WTC11 (cell line): ENCODE results near the gene HEPACAM. TPM values are rescaled to one million over a fixed set of nuclear protein-coding genes. Genes with fewer than 3 reads are reported as not detected.

Experiments
- ATAC-seq: fragments of 200-7000 bp; cut with Tn5 transposase; 2 replicates; pipeline ENCODE4 v1.10.0; 2021; ENCODE audit warnings: mild to moderate bottlenecking, moderate library complexity
- CTCF ChIA-PET: fragments of 300-600 bp; sonication (Branson Sonifier 250); formaldehyde crosslinking; loops from one replicate; lab custom pipeline; 2021; ENCODE audit warnings: antibody characterized with exemption; lab: Charles Lee
- POLR2A ChIA-PET: fragments of 350-600 bp; sonication (Branson Sonifier 250); formaldehyde crosslinking; loops from one replicate; lab custom pipeline; 2021; ENCODE audit warnings: antibody characterized with exemption; lab: Charles Lee
- DNase-seq: peaks from one replicate; pipeline ENCODE4 v3.0.0; 2021; ENCODE audit warnings: low spot score
- H3K27ac Mint-ChIP-seq: 2 replicates; pipeline ENCODE4 v1.8.0; 2021; ENCODE audit warnings: mixed read lengths
- H3K27me3 Mint-ChIP-seq: 2 replicates; pipeline ENCODE4 v1.8.0; 2021; ENCODE audit warnings: low read depth, mild to moderate bottlenecking, moderate library complexity, mixed read lengths
- H3K36me3 Mint-ChIP-seq: 2 replicates; pipeline ENCODE4 v1.8.0; 2021; ENCODE audit warnings: mixed read lengths
- H3K4me1 Mint-ChIP-seq: 2 replicates; pipeline ENCODE4 v1.8.0; 2022; ENCODE audit warnings: mixed read lengths
- H3K4me3 Mint-ChIP-seq: 2 replicates; pipeline ENCODE4 v1.8.0; 2021; ENCODE audit warnings: mild to moderate bottlenecking, moderate library complexity, mixed read lengths
- H3K9me3 Mint-ChIP-seq: 2 replicates; pipeline ENCODE4 v1.8.0; 2021; ENCODE audit warnings: mixed read lengths
- CREM ChIP-seq: sonication (generic); formaldehyde crosslinking; IDR thresholded peaks from 2 replicates; pipeline ENCODE4 v1.8.1; 2022; ENCODE audit warnings: mild to moderate bottlenecking, missing genetic modification reagents, moderate library complexity
- ETV6 ChIP-seq: sonication (generic); formaldehyde crosslinking; IDR thresholded peaks from 2 replicates; pipeline ENCODE4 v1.8.1; 2022; ENCODE audit warnings: mild to moderate bottlenecking, missing genetic modification reagents
- FOXK1 ChIP-seq: sonication (generic); formaldehyde crosslinking; IDR thresholded peaks from 2 replicates; pipeline ENCODE4 v1.8.0; 2022; ENCODE audit warnings: mild to moderate bottlenecking, moderate library complexity, missing genetic modification reagents
- GABPB1 ChIP-seq: sonication (generic); formaldehyde crosslinking; IDR thresholded peaks from 2 replicates; pipeline ENCODE4 v1.8.1; 2023; ENCODE audit warnings: mild to moderate bottlenecking, missing genetic modification reagents
- GRHL2 ChIP-seq: fragments of 250-450 bp; sonication (Bioruptor Pico); IDR thresholded peaks from 2 replicates; pipeline ENCODE4 v1.8.0; 2022; ENCODE audit warnings: mild to moderate bottlenecking, moderate library complexity; ENCODE audit not compliant: insufficient replicate concordance, severe bottlenecking
- MLX ChIP-seq: sonication (generic); formaldehyde crosslinking; IDR thresholded peaks from 2 replicates; pipeline ENCODE4 v1.8.1; 2023; ENCODE audit warnings: mild to moderate bottlenecking, missing genetic modification reagents, moderate library complexity
- NR1H2 ChIP-seq: sonication (generic); formaldehyde crosslinking; IDR thresholded peaks from 2 replicates; pipeline ENCODE4 v1.9.0; 2021; ENCODE audit warnings: mild to moderate bottlenecking, moderate library complexity, missing genetic modification reagents
- RELA ChIP-seq: sonication (generic); formaldehyde crosslinking; IDR thresholded peaks from 2 replicates; pipeline ENCODE4 v1.8.1; 2022; ENCODE audit warnings: missing genetic modification reagents, mild to moderate bottlenecking, borderline replicate concordance
- SMAD4 ChIP-seq: sonication (generic); formaldehyde crosslinking; IDR thresholded peaks from 2 replicates; pipeline ENCODE4 v1.8.0; 2022; ENCODE audit warnings: mild to moderate bottlenecking, missing genetic modification reagents
- SOX15 ChIP-seq: fragments of 250-450 bp; sonication (Bioruptor Pico); IDR thresholded peaks from 2 replicates; pipeline ENCODE4 v1.9.0; 2021; ENCODE audit warnings: mild to moderate bottlenecking
- TCF7 ChIP-seq: sonication (generic); formaldehyde crosslinking; IDR thresholded peaks from 2 replicates; pipeline ENCODE4 v1.8.0; 2022; ENCODE audit warnings: mild to moderate bottlenecking, low read depth, missing genetic modification reagents, moderate library complexity
- TEAD4 ChIP-seq: sonication (generic); formaldehyde crosslinking; IDR thresholded peaks from 2 replicates; pipeline ENCODE4 v1.8.0; 2022; ENCODE audit warnings: mild to moderate bottlenecking, missing genetic modification reagents
- TP53 ChIP-seq: sonication (generic); formaldehyde crosslinking; IDR thresholded peaks from 2 replicates; pipeline ENCODE4 v1.8.1; 2023; ENCODE audit warnings: mild to moderate bottlenecking, missing genetic modification reagents
- USF1 ChIP-seq: sonication (generic); formaldehyde crosslinking; IDR thresholded peaks from 2 replicates; pipeline ENCODE4 v1.8.0; 2022; ENCODE audit warnings: mild to moderate bottlenecking, missing genetic modification reagents
- ZNF317 ChIP-seq: sonication (generic); formaldehyde crosslinking; IDR thresholded peaks from 2 replicates; pipeline ENCODE4 v1.8.1; 2023; ENCODE audit warnings: low read depth, mild to moderate bottlenecking, moderate library complexity, missing genetic modification reagents, borderline replicate concordance
- ZNF396 ChIP-seq: fragments of 250-450 bp; sonication (Bioruptor Pico); IDR thresholded peaks from 2 replicates; pipeline ENCODE4 v1.8.0; 2021; ENCODE audit warnings: mild to moderate bottlenecking, moderate library complexity, borderline replicate concordance
- ZSCAN18 ChIP-seq: fragments of 250-450 bp; sonication (Bioruptor Pico); IDR thresholded peaks from 2 replicates; pipeline ENCODE4 v2.1.2; 2022; ENCODE audit warnings: mild to moderate bottlenecking, moderate library complexity
- total RNA-seq: library from RNA; stranded (reverse); gene quantifications from 3 replicates; pipeline ENCODE4 v1.2.3, GENCODE V29; 2021
- TF ChIP-seq, protein P1 (sequence below): fragments of 200-600 bp; IDR thresholded peaks from 2 replicates; pipeline ENCODE4 v1.8.0; 2022; ENCODE audit warnings: antibody characterized with exemption
- TF ChIP-seq, protein P2 (sequence below): sonication (generic); formaldehyde crosslinking; IDR thresholded peaks from 2 replicates; pipeline ENCODE4 v1.8.1; 2023; ENCODE audit warnings: mild to moderate bottlenecking, missing genetic modification reagents, borderline replicate concordance
- TF ChIP-seq, protein P3 (sequence below): sonication (generic); formaldehyde crosslinking; IDR thresholded peaks from 2 replicates; pipeline ENCODE4 v1.8.0; 2022; ENCODE audit warnings: mild to moderate bottlenecking, missing genetic modification reagents

The HEPACAM gene
- total RNA-seq, 1 experiment from 2014 or later: not detected

DNA sequence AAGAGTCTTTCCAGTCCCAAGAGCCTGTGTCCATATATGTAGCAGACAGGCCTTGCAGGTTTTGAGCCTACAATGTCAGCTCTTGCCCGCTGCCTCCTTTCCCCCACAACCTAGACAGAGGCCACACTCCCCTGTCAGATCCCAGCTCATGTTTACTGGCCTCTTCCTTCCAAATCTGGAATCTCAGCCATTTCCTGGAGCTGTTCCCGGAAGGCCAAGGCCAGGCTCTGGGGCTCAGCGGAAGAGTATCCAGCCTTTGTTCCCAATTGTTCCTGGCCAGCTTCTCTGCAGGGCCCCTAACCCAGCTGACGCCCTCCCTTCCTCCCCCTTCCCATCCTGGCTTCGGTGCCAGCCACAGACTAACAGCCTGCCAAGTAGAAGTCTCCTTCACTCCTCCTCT, 37.1 kb downstream of the HEPACAM start:
- DNase-seq (no peak), ATAC-seq (peak; percentile 66)
- Mint-ChIP-seq H3K4me3 (no peak overlapping the region), H3K4me1 (peaks cover 25% of the 10 kb centered on the region), H3K27ac (0 out of 2 replicates have a peak overlapping the region, but pooled peaks have one; percentile 6), H3K27me3 (peaks cover 21% of the 10 kb centered on the region), H3K9me3 (no peaks in the 10 kb centered on the region), H3K36me3 (no peaks in the 10 kb centered on the region)
- ChIA-PET CTCF (interaction anchor here (0.6 to 3.6 kb wide), 14 partner anchors 12 to 1339 kb away, joined by 3 to 30 read pairs (median 4); partner anchors contain the start of genes CCDC15 and HEPACAM), POLR2A (no interaction called here)
- TF ChIP-seq ETV6 (CRISPR knock-in tag) (0 out of 2 replicates have a peak, but pooled peaks have one; percentile 27), GABPB1 (CRISPR knock-in tag) (0 out of 2 replicates have a peak, but pooled peaks have one; percentile 18), ZNF317 (CRISPR knock-in tag) (no peak)
- TF ChIP-seq, protein P1, sequence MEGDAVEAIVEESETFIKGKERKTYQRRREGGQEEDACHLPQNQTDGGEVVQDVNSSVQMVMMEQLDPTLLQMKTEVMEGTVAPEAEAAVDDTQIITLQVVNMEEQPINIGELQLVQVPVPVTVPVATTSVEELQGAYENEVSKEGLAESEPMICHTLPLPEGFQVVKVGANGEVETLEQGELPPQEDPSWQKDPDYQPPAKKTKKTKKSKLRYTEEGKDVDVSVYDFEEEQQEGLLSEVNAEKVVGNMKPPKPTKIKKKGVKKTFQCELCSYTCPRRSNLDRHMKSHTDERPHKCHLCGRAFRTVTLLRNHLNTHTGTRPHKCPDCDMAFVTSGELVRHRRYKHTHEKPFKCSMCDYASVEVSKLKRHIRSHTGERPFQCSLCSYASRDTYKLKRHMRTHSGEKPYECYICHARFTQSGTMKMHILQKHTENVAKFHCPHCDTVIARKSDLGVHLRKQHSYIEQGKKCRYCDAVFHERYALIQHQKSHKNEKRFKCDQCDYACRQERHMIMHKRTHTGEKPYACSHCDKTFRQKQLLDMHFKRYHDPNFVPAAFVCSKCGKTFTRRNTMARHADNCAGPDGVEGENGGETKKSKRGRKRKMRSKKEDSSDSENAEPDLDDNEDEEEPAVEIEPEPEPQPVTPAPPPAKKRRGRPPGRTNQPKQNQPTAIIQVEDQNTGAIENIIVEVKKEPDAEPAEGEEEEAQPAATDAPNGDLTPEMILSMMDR: no peak

DNA sequence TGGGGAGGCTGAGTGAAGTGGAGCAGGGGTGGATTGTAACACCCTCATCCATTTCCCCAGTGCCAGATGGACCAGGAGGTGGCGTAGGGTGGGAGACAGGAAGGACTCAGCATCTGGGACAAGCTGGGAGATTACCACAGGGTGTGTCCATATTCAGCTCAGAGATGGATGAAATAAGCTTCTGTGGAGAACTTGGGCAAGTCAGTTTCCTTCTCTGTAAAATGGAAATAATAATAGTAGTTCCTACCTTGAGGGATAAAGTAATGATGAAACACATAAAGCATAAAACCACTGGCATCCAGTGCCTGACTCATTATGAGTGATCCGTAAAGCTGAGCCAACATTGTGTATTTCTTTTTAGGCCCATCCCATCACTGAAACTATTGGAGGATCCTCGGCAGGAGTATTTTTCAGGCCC, 37.6 kb downstream of the HEPACAM start:
- H3K27ac Mint-ChIP-seq: no peak overlapping the region
- no peak for TF ChIP-seq RELA (CRISPR knock-in tag)
- TF ChIP-seq TCF7 (CRISPR knock-in tag): no peak
- TF ChIP-seq, protein P2, sequence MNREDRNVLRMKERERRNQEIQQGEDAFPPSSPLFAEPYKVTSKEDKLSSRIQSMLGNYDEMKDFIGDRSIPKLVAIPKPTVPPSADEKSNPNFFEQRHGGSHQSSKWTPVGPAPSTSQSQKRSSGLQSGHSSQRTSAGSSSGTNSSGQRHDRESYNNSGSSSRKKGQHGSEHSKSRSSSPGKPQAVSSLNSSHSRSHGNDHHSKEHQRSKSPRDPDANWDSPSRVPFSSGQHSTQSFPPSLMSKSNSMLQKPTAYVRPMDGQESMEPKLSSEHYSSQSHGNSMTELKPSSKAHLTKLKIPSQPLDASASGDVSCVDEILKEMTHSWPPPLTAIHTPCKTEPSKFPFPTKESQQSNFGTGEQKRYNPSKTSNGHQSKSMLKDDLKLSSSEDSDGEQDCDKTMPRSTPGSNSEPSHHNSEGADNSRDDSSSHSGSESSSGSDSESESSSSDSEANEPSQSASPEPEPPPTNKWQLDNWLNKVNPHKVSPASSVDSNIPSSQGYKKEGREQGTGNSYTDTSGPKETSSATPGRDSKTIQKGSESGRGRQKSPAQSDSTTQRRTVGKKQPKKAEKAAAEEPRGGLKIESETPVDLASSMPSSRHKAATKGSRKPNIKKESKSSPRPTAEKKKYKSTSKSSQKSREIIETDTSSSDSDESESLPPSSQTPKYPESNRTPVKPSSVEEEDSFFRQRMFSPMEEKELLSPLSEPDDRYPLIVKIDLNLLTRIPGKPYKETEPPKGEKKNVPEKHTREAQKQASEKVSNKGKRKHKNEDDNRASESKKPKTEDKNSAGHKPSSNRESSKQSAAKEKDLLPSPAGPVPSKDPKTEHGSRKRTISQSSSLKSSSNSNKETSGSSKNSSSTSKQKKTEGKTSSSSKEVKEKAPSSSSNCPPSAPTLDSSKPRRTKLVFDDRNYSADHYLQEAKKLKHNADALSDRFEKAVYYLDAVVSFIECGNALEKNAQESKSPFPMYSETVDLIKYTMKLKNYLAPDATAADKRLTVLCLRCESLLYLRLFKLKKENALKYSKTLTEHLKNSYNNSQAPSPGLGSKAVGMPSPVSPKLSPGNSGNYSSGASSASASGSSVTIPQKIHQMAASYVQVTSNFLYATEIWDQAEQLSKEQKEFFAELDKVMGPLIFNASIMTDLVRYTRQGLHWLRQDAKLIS: no peak
- TF ChIP-seq, protein P3, sequence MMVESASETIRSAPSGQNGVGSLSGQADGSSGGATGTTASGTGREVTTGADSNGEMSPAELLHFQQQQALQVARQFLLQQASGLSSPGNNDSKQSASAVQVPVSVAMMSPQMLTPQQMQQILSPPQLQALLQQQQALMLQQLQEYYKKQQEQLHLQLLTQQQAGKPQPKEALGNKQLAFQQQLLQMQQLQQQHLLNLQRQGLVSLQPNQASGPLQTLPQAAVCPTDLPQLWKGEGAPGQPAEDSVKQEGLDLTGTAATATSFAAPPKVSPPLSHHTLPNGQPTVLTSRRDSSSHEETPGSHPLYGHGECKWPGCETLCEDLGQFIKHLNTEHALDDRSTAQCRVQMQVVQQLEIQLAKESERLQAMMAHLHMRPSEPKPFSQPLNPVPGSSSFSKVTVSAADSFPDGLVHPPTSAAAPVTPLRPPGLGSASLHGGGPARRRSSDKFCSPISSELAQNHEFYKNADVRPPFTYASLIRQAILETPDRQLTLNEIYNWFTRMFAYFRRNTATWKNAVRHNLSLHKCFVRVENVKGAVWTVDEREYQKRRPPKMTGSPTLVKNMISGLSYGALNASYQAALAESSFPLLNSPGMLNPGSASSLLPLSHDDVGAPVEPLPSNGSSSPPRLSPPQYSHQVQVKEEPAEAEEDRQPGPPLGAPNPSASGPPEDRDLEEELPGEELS: no peak
- TF ChIP-seq SOX15 (CRISPR knock-in tag): no peak
- TF ChIP-seq MLX (CRISPR knock-in tag): no peak
- no peak for TF ChIP-seq CREM (CRISPR knock-in tag)
- H3K9me3 Mint-ChIP-seq: no peaks in the 10 kb centered on the region
- ATAC-seq: no peak; the same call in 1 of the 2 replicates
- H3K36me3 Mint-ChIP-seq: no peaks in the 10 kb centered on the region
- DNase-seq: no peak
- CTCF ChIA-PET: interaction anchor here (0.6 to 3.6 kb wide), 12 partner anchors 12 to 450 kb away, joined by 3 to 30 read pairs (median 5); partner anchors contain the start of genes CCDC15 and HEPACAM
- H3K4me1 Mint-ChIP-seq: peaks cover 25% of the 10 kb centered on the region
- POLR2A ChIA-PET: no interaction called here
- H3K27me3 Mint-ChIP-seq: peaks cover 21% of the 10 kb centered on the region
- H3K4me3 Mint-ChIP-seq: no peak overlapping the region

DNA sequence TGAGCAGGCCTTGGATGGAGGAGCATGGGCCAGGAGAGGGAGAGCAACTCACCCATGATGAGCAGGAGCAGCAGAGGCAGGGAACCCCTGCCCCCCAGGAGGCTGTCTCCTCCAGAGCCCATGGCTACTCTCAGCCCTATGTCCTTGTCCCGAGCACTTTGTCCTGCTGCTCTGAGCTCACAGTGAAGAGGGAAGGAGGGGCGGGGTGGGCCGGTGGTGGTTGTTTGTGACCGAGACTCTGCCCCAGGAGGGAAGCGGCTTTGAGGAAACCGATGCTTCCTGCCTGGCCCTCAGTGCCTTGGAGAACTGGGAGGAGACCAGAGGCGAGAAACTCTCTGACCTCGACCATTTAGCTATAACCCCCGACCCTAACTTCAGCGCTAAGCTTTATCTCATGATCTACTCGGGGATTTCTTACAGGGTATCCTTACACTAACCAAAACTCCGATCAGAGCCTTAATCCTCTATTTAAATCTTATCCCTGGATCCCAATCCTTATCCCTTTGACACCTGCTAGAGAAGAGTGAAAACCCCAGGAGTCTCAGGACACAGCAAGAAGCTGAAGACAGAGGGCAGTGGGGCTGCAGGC, 38.1 kb downstream of the HEPACAM start, which contains the start of gene ROBO4:
TSS of gene ROBO4 (minus strand) at position 192 of the 589 bp plus-strand sequence. CDS start at position 122, 70 bp downstream.
- no peak within 1 kb of the TSS for H3K27ac Mint-ChIP-seq
- H3K36me3 Mint-ChIP-seq: no peaks in the 10 kb centered on the region
- H3K27me3 Mint-ChIP-seq: peaks cover 22% of the 10 kb centered on the region
- ChIA-PET POLR2A (no interaction called here), CTCF (interaction anchor here (1.0 to 3.6 kb wide), 9 partner anchors 11 to 226 kb away, joined by 3 to 30 read pairs (median 5); partner anchors contain the start of genes CCDC15 and HEPACAM)
- DNase-seq: no peak
- H3K9me3 Mint-ChIP-seq: no peaks in the 10 kb centered on the region
- no peak within 1 kb of the TSS for H3K4me3 Mint-ChIP-seq
- peaks cover 25% of the 10 kb centered on the region for H3K4me1 Mint-ChIP-seq
- ATAC-seq: no peak
- TF ChIP-seq ZSCAN18 (no peak), GRHL2 (CRISPR knock-in tag) (no peak), NR1H2 (CRISPR knock-in tag) (no peak), ZNF396 (no peak), FOXK1 (CRISPR knock-in tag) (no peak), TP53 (CRISPR knock-in tag) (no peak), SMAD4 (CRISPR knock-in tag) (no peak), TEAD4 (no peak), USF1 (CRISPR knock-in tag) (no peak)
